Stimulated activated CD8-positive, alpha-beta memory T cell treated with anti-CD3 and anti-CD28 coated beads, Interleukin-7, amount 100 ng/mL, for 48 hours (primary cell): Measurements from ENCODE around the gene COPE.
"Not testable (repeated sequence)": the region's sequence is repeated elsewhere in the genome, so short reads cannot be mapped to it uniquely, and the experiment has no call there.

ENCODE experiments used
- DNase-seq, 2 donors: peaks; one replicate each; pipeline ENCODE4 v3.0.0-alpha.2; 2020; ENCODE audit warnings: low read depth in 1 of 2; ENCODE audit errors: extremely low read depth in 1 of 2

The COPE gene

DNA sequence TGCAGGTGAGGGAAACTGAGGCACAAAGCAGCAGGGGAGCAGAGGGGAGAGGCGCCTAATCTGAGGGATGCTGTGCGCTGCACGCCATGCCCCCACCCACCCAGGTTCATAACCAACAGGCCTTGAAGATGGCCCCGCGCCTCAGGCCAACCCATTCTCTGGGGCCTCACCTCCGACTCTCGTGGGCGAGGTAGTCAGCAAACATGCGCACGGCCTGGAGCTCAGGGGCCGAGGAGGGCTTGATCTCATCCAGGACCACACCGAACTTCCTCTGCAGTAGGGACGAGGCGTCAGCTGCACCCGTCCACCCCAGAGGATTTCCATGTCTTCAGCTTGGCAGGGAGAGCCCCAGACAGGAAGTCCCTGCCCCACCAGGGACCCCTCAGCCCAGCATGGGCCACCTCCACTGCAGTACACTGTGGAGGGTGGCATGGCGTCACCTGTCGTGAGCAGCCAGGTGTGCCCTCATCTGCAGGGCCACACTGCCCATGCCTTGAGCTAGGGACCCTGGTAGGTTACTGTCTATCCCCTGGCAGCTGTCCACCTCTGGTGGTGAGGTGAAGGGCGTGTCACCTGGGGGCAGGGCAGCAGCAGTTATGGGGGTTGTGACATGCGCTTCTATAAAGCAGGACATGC is 8.3 kb downstream of the COPE start:
- DNase-seq, result no peak

DNA sequence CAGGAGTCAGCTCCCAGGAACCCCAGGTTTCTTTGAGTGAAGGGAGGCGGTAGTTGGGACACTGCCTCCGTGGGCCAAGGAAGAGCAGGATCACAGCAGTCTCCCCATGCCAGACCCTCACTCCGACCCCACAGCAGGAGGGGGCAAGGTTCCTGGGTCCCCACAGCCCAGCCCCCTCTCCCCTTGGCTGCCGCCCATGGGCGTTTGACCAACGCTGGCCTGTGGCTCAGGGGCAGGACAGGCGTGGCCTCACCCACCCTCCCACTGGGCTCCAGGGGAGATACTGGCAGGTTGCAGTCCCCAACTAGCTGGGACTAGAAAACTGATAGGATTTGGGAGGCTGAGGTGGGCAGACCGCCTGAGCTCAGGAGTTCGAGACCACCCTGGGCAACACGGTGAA is 9.2 kb downstream of the COPE start:
- DNase-seq, result no peak

DNA sequence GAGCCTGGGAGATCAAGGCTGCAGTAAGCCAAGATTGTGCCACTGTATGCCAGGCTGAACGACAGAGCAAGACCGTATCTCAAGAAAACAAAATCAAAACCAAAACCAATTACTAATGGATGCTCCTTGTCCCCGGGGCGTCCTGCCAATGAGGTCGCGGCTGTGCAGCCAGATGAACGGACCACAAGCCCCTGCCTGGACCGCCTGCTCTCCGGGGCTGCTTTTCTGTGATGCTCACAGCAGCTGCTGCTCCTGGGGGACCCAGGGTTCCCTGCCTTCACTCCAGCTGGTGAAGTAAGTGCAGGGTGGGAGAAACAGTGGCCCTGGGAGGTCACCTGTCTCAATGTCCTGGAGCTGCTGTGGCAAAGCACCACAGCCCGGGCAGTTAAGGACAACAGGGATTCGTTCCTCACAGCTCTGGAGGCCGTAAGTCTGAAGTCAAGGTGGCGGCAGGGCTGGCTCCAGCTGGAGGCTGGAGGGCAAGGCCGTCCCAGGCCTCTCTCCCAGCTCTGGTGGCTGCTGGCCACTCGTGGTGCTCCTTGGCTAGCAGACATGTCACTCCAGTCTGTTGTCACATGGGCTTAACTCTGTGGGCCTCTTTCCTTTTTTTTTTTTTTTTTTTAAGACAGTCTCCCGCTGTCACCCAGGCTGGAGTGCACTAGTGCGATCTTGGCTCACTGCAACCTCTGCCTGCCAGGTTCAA is 10.1 kb downstream of the COPE start:
- DNase-seq, result no peak

DNA sequence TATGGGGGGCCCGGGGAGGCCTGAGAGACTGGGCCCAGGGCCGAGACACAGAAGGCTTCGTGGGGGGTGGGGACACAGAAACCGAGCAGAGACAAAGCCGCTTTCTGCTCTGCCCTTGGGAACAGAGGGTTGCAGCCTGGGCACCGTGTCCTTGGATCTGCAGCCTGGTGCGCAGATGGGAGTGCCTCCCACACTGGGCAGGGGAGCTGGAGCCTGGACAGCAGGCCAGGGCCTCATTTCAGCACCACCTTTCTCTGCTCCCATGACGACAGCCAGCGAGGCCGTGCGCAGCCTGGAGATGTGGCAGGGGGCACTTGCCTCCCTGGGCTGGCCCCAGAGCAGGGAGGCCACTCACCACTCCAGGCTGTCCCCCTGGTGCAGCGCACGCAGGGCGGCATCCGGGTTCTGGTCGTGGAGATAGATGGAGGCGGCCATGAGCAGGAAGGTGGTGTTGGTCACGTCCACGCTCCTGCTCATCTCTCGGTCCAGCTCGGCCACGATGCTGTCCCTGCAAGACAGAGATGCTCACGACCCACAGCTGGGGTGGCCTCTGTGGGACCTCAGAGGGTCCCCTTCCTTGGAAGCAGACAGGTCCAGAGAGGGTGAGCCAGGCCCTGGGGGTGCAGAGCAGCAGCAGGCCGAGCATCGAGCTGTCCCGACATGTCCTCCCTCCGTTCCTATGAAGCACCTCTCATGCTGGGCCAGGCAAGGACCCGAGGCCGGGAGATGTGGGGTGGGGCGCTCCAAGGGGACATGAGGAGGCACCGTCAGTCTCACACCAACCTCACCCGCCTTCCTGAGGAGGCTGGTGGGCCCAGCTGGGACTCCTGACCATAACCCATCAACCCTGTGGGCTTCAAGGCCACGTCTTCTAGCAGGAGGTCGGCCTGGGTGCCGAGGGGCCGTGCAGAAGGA is 12.3 kb downstream of the COPE start:
- no peak for DNase-seq

DNA sequence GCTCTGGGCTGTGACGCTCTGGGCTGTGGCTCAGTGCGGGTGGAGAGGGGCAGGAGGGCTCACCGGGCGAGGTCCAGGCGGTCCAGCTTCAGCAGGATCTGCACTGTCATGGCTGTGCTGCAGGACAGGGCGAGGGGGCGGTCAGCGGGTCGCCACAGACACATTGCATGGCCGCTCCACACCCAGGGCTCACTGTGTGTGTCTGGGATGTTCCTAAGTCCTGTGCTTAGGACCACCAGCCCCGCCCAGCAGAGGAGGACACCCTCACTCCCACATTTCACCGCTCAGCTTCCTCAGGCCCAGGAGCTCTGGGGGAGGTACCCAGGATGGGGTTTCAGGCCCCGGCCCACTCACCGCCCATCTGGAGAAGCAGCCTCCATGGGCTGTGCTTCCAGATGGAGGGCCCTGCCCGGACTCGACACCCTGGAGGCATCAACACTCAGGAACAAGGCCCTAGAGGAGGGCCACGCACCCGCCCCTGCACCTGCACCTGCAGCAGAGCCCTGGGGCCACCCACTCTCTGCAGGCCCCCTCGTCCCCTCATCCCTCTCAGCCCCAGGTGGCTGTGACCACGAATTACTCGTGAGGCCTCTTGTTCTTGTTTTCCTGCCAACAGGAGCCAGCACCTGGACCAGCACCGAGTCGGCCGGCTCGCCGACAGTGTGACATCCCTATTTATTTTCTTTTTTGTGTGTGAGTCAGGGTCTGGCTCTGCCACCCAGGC is 13.5 kb downstream of the COPE start:
- DNase-seq, result no peak

DNA sequence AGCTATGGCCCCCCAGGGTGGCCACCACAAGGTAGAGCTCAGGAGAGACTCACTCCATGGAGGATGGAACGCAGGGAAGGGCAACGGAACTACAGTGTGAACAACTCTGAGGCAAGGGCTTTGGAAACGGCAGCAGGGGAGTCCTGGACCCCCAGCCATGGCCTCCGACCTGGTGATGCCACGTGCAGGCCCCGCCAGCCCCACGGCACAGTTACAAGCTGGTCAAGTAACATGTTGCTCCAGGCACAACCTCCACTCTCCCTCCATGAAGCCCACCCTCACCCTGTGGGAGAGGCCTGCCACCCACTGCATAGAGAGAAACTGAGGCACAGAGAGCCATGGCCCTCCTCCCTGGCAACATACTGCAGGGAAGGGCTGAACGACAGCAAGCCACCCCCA is 14.1 kb downstream of the COPE start:
- no peak for DNase-seq

DNA sequence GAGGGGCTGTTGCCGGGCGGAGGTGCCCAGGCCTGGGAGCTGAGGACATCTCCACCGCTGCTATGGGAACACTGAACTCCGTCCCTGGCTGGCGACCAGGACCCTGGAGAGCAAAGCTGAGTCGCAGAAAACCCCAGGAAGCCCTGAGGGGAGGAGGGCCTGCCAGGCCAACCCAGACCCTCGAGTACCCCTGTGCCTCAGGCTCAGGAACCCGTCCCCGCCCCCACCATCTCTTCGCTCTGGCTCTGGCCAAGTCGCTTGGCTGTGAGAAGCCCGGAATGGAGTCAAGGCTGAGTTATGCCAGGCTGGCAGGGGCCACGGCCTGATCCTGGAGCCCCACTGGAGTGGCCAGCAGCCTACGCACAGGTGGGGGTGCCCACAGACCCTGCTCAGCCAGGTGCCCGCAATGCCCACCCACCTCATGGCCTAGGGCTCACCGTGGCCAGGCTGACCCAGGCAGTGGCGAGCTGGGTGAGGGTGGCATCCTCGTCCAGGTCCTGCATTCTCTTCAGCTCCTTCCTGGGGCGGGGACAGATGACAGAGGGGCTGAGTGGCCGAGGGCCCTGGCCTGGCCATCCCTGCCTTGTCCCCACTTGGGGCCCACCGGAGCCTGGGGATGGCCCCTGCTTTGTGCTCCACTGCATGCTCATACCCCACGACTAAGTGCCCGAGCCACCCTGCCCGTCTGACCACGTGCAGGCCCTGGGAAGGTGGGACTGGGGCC is 14.7 kb downstream of the COPE start:
- DNase-seq, result no peak

DNA sequence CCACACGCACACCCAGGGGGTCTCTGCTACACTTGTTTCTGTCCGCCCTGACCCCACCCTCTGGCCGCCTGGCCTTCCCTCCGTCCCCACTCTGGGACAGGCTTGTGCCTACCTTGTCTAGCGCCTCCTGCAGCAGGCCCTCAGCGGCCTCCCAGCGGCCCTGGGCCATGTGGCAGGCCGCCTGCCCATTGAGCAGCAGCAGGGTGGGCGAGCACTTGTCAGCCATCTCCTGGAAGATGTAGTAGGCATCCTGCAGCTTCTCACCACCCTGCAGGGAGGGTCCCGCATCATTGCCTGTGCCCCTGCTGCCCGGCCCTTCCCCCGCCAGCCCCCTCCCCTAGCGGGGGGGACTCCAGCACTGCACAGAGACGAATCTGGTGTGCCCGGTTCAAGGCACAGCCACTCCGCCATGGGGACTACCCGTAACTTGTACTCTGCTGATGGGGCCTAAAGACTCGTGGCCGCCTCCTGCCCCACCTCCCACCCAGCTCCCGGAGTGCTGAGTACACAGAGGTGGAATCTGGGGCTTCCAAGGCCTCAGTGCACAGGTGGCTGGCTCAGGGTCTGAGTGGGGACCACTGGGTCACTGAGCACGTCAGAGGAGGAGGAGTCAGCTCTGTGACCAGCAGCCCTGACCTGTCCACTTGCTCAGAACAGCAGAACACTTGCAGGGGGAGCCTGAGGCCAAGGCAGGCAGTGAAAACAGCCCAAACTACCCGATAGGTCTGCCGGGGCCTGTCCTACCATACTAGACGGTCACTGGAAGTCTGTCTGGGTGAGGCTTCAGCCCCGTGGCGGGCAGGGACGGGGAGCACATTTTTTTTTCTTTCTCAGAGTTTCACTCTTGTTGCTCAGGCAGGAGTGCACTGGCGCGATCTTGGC is 15.8 kb downstream of the COPE start:
- no peak for DNase-seq

DNA sequence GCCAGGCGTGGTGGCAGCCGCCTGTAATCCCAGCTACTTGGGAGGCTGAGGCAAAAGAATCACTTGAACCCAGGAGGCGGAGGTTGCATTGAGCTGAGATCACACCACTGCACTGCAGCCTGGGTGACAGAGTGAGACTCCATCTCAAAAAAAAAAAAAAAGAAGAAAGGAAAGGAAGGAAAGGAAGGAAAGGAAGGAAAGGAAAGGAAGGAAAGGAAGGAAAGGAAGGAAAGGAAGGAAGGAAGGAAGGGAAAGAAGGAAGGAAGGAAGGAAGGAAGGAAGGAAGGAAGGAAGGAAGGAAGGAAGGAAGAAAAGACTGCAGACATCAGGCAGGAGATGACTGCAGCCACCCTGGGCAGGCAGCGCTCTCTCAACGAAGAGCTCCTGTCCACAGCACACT is 16.7 kb downstream of the COPE start:
- DNase-seq, result not testable (repeated sequence)

DNA sequence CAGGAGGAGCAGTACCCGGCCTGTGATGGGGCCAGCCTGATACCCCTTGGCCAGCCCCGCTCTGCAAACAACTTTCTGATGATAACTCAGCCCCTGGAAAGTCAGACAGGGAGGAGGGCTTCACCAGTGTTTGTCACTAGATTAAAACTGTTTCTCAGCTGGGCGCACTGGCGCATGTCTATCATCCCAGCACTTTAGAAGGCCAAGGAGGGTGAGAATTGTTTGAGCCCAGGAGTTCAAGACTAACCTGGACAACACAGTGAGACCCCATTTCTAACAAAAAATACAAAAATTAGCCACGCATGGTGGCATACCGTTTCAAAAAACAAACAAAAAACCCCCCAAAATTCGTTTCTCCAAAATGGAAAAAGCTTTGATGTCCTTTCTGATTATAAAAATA is 17.7 kb downstream of the COPE start:
- DNase-seq, result no peak

DNA sequence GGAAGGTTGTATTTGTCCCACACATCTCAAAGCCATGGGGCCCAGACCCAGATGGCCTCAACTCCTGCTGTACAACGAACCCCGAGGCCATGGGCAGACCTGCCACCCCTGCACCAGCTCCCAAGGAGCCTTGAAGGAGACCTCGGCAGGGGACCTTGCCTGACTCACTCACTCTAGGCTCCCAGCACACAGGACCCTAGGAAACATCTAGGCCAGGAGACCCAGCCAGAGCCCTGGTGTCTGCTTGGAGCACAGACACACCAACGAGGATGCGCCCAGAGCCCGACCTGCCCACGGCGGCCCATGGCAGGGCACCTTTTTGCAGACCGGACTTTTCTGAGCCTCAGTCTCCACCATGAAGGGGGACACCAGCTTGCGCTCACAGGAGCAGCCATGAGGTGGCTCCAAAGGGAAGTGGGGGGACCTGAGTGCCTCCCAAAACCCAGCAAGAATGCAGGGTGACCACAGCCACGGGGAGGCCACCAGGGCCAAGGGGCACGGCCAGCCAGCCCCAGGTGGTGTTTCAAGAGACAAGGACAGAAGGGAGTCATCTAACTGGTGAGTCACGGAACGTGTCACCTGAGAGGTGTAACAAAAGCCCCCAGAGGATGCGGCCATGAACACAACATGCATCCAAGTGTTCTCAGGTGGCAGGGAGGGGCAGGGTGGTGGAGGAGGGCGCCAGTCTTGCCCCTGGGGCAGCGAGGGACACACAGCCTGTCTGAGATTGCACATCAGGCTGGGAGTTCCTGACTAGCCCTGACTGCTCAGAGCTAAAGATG is 18.3 kb downstream of the COPE start:
- DNase-seq, result no peak

DNA sequence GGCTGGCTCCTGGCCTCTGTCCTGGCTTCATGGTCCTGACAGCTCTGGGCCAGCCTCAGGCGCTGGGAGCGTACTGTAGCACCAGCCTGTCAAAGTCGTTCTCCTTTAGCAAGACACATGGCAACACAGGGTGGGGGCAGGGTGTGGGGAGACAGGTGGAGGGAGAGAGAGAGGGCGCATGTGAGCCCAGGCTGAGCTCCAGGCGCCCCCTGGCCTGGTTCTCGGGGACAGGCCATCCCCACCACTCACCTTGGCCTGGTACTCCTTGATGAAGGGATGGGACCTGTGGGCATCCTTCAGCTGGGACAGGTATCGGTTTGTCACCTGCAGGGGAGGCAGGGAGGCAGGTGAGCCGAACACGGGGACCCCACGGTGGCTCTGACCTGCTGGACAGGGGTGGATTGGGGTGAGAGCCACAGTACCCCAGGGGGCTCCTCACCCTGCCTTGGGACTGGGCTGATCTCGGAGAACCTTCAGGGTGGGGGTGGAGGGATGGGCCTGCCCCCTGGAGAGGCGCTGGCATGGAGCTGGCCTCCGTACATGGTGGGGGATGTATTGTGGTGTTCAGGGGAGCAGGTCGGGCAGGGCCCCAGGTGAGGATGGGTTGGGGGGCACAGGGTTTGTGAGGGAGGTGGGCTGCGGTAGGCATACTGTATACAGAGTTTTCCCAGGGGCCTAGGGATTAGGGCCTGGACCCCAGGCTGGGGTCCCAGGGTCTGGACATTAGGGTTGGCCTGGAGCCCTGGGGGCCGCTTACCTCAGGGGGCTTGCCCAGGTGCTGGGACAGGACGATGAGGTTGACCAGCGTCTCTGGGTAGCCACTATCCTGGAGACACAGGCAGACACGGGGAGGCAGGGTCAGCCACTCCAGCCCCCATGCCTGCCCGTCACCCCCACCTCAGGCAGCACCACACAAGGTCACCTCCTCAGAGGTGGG is 19.3 kb downstream of the COPE start:
- no peak for DNase-seq

DNA sequence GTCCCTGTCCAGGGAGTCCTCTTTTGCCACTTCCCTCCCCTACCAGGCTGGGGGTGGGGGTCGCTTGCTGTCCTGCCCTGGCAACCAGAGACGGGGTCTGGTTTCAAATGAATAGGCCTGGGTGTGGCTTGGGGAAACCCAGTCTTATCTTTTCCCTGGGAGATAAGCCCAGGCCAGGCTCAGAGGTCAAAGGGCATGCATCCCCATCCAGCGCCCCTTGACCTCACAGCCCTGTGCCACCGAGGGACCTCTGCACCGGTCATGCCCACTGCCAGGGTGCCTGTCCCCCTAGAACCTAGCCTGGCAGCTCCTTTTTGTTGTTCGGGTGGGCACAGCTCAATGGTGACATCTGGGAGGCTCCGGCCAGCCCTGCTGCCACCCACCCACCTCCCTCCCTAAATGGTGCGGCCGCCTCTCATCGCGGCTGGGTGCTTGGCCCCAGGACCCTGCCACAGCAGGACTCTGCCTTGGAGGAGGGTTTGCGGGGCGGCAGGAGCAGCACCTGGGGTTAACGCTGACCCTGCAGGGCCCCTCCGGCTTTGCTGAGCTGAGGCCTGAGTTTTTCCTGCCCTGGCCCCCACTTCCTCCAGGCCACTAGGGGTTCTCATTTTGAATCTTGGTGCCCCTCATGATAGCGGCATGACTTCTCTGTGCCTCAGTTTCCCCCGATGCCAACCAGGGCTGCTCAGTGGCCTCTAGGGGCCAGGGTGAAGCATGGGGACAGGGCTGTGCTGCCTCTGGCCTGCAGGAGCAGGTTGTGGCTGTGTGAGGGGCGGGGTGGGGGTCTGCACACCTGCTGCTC is 20.4 kb downstream of the COPE start:
- no peak for DNase-seq

DNA sequence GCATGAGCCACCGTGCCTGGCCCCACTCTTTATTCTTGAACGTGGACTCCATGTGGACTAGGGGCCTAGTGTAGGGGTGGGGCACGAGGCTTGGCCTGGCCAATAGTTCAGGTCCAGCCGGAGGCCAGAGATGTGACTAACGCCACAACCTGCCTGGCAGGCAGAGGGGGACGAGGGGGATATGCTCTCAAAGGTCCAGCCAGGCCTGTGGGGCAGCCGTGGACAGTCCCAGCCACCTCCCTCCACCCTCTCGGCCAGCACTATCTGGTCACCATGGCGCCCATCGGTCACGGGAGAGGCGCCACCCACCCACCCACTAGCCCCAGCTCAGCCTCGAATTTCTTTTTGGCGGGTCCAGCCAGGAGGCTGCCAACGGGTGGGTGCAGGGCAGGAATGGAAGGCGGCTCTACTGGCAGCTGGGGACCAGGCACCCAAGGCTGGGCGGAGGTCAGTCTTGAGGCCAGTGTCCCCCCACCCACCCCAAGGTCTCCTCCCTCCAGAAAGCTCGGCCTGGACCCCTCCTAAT is 21.0 kb downstream of the COPE start:
- no peak for DNase-seq

DNA sequence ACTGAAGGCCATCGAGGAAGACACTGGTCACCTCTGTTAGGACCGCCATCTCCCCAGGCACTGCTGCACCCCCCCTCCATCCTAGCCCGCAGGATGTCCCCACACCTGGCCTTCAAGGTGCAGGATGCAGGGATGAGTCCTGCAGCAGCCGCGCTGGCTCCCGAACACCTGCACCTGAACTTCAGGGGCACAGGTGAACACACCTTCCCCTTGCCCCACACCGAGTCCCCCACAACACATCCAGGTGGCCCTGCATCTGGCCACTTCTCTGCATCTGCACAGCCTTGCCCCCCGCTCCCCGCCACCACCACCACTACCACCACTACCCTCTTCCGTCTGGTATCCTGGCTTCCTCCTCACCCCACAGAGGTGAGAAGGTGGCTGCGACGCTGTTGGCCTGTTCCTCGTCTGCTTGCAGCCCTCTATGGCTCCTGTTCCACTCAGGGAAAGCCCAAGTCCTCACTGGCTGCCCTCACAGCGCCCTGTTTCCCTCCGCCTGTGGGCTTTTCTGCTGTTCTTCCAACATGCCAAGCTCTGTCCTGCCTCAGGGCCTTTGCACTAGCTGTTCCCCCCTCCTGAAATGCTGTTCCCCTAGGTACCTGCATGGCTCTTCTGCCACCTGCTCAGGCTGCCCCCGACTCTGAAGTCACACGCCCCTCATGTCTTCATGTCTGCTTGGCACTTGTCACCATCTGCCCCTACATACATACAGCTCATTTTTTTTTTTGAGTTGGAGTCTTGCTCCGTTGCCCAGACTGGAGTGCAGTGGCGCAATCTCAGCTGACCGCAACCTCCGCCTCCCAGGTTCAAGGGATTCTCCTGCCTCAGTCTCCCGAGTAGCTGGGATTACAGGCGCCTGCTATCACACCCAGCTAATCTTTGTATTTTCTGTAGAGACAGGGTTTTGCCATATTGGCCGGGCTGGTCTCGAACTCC is 21.8 kb downstream of the COPE start:
- no peak for DNase-seq
